A549 (cell line): Measurements from ENCODE around the gene IL1RL2. TPM values are rescaled to one million over a fixed set of nuclear protein-coding genes. Genes with fewer than 3 reads are reported as not detected.

Source experiments
- ATAC-seq, 2 experiments: fragments of 200-7000 bp in 1 of 2; fragments of >200 bp in 1 of 2; cut with Nextera tagmentation in 1 of 2; cut with Tn5 transposase in 1 of 2; 3 replicates each; pipeline versions ENCODE4 v1.8.0 to v1.9.1; 2018 to 2020; ENCODE audit warnings: mild to moderate bottlenecking in 1 of 2, moderate library complexity in 1 of 2
- CTCF ChIA-PET: fragments of 300-600 bp; sonication (Branson Sonifier 250); formaldehyde crosslinking; extraction: SDS; loops from one replicate; lab custom pipeline; 2021; ENCODE audit warnings: antibody characterized with exemption, inconsistent platforms; lab: Yijun Ruan, JAX
- POLR2A ChIA-PET: fragments of 350-600 bp; formaldehyde crosslinking; extraction: SDS; loops from one replicate; lab custom pipeline; 2021; ENCODE audit warnings: antibody characterized with exemption, inconsistent platforms; lab: Yijun Ruan, JAX
- DNase-seq, 2 experiments: peaks; one replicate each; pipeline versions ENCODE4 v3.0.0 to v3.0.0-alpha.2; 2011 to 2016; ENCODE audit warnings: low read depth in 1 of 2, low spot score in 1 of 2
- FAIRE-seq: peaks from 2 replicates; lab custom pipeline; 2011; peaks lifted over from hg19 to GRCh38; lab: Jason Lieb, UNC
- H3K27ac ChIP-seq, 2 experiments: fragments of >200 bp; sonication (Bioruptor Twin); formaldehyde crosslinking; 3 replicates each; pipeline ENCODE4 v1.5.1; 2016 to 2017
- H3K4me1 ChIP-seq: fragments of >200 bp; sonication (Bioruptor Twin); formaldehyde crosslinking; 3 replicates; pipeline ENCODE4 v1.6.1; 2016
- H3K4me2 ChIP-seq: fragments of >200 bp; sonication (Bioruptor Twin); formaldehyde crosslinking; 3 replicates; pipeline ENCODE4 v1.6.1; 2016
- H3K4me3 ChIP-seq: fragments of >200 bp; sonication (Bioruptor Twin); formaldehyde crosslinking; 3 replicates; pipeline ENCODE4 v1.5.1; 2016
- H3K9me3 ChIP-seq: fragments of >200 bp; sonication (Bioruptor Twin); formaldehyde crosslinking; 3 replicates; pipeline ENCODE4 v1.6.1; 2016
- BHLHE40 ChIP-seq: IDR thresholded peaks from 2 replicates; pipeline ENCODE4 v1.6.1; 2012; ENCODE audit warnings: low read depth, low read length, inconsistent platforms
- CBX2 ChIP-seq: fragments of 200-600 bp; sonication (generic); IDR thresholded peaks from 2 replicates; pipeline ENCODE4 v1.6.1; 2016; ENCODE audit warnings: low read depth, mild to moderate bottlenecking, borderline replicate concordance
- EHMT2 ChIP-seq: fragments of 200-600 bp; sonication (generic); IDR thresholded peaks from 2 replicates; pipeline ENCODE4 v1.6.1; 2016; ENCODE audit warnings: antibody characterized with exemption, low read depth, mild to moderate bottlenecking, moderate library complexity
- FOSL2 ChIP-seq, 2 experiments: fragments of 450-650 bp in 1 of 2; fragments of >200 bp in 1 of 2; sonication (Bioruptor Twin) in 1 of 2; formaldehyde crosslinking; IDR thresholded peaks; 2 replicates each; pipeline versions ENCODE4 v1.5.0 to v1.6.1; 2016 to 2020; ENCODE audit warnings: mild to moderate bottlenecking in 1 of 2, moderate library complexity in 1 of 2
- FOXS1 ChIP-seq: fragments of 250-450 bp; sonication (Bioruptor Pico); IDR thresholded peaks from 2 replicates; pipeline ENCODE4 v1.5.0; 2020; ENCODE audit warnings: mild to moderate bottlenecking, moderate library complexity
- GATA3 ChIP-seq: IDR thresholded peaks from 2 replicates; pipeline ENCODE4 v1.6.1; 2012; ENCODE audit warnings: borderline replicate concordance
- HEYL ChIP-seq: fragments of 250-450 bp; sonication (Bioruptor Pico); IDR thresholded peaks from 2 replicates; pipeline ENCODE4 v1.8.0; 2021; ENCODE audit warnings: mild to moderate bottlenecking, moderate library complexity
- HOXB13 ChIP-seq: fragments of 250-450 bp; sonication (Bioruptor Pico); IDR thresholded peaks from 2 replicates; pipeline ENCODE4 v1.5.0; 2020; ENCODE audit warnings: low read depth, mild to moderate bottlenecking, moderate library complexity
- KDM1A ChIP-seq: fragments of 200-600 bp; sonication (generic); IDR thresholded peaks from 2 replicates; pipeline ENCODE4 v1.6.1; 2016; ENCODE audit warnings: low read depth, mild to moderate bottlenecking
- NPAS2 ChIP-seq: fragments of 250-450 bp; sonication (Bioruptor Pico); IDR thresholded peaks from 2 replicates; pipeline ENCODE4 v1.8.0; 2022; ENCODE audit warnings: mild to moderate bottlenecking, moderate library complexity, borderline replicate concordance
- NR3C1 ChIP-seq: fragments of >200 bp; sonication (Bioruptor Twin); formaldehyde crosslinking; IDR thresholded peaks from 3 replicates; pipeline ENCODE4 v1.6.1; 2017
- POLR2A ChIP-seq: IDR thresholded peaks from 2 replicates; pipeline ENCODE4 v1.6.1; 2012; ENCODE audit warnings: mild to moderate bottlenecking, low read length
- POLR2AphosphoS2 ChIP-seq: conservative IDR thresholded peaks from 2 replicates; pipeline ENCODE4 v1.6.1; 2012; ENCODE audit warnings: low read length, improper control_type of control experiment, inconsistent platforms
- RAD21 ChIP-seq, 2 experiments: fragments of >200 bp in 1 of 2; sonication (Bioruptor Twin) in 1 of 2; formaldehyde crosslinking in 1 of 2; IDR thresholded peaks in 1 of 2; conservative IDR thresholded peaks in 1 of 2; 2 replicates in 1 of 2; 3 replicates in 1 of 2; pipeline ENCODE4 v1.6.1; 2012 to 2018; ENCODE audit warnings: inconsistent platforms in 1 of 2
- RARB ChIP-seq: fragments of 250-450 bp; sonication (Bioruptor Pico); IDR thresholded peaks from 2 replicates; pipeline ENCODE4 v1.8.0; 2021; ENCODE audit warnings: mild to moderate bottlenecking, moderate library complexity
- RCOR1 ChIP-seq: fragments of 150-350 bp; IDR thresholded peaks from 2 replicates; pipeline ENCODE4 v1.6.1; 2014; ENCODE audit warnings: antibody characterized with exemption, low read length, low read depth
- RNF2 ChIP-seq: fragments of 200-600 bp; sonication (generic); IDR thresholded peaks from 2 replicates; pipeline ENCODE4 v1.6.1; 2016; ENCODE audit warnings: low read depth, mild to moderate bottlenecking, antibody characterized with exemption, moderate library complexity, borderline replicate concordance
- SMC3 ChIP-seq: fragments of >200 bp; sonication (Bioruptor Twin); formaldehyde crosslinking; IDR thresholded peaks from 3 replicates; pipeline ENCODE4 v1.6.1; 2018; ENCODE audit warnings: inconsistent platforms
- ZFP36 ChIP-seq: fragments of 450-650 bp; IDR thresholded peaks from 2 replicates; pipeline ENCODE4 v1.6.1; 2014; ENCODE audit warnings: borderline replicate concordance; ENCODE audit not compliant: partially characterized antibody
- ZNF302 ChIP-seq: fragments of 250-450 bp; sonication (Bioruptor Pico); IDR thresholded peaks from 2 replicates; pipeline ENCODE4 v1.9.0; 2021; ENCODE audit warnings: inconsistent platforms, mild to moderate bottlenecking, moderate library complexity
- WGBS: methylation state at CpG from one replicate; pipeline ENCODE4 v1.1.6; 2017; ENCODE audit errors: missing lambda C conversion rate; 5-methylcytosine and 5-hydroxymethylcytosine counted together
- polyA plus RNA-seq, 4 experiments: library from polyadenylated mRNA; depleted of rRNA in 3 of 4; stranded (reverse); fragments of >200 nt; fragmentation: RNase III in 1 of 4; extraction: RNeasy Plus Mini Kit Qiagen cat#74134 plus additional on column Dnase treatment in 1 of 4; gene quantifications; 2 replicates in 3 of 4; 3 replicates in 1 of 4; pipeline ENCODE4 v1.2.3, GENCODE V29; 2011 to 2017
- TF ChIP-seq, protein P1 (sequence below): fragments of 450-650 bp; IDR thresholded peaks from 2 replicates; pipeline ENCODE4 v1.6.1; 2014; ENCODE audit warnings: antibody characterized with exemption
- TF ChIP-seq, protein P2 (sequence below): IDR thresholded peaks from 2 replicates; pipeline ENCODE4 v1.6.1; 2012
- TF ChIP-seq, protein P3 (sequence below): fragments of 250-450 bp; sonication (Bioruptor Pico); IDR thresholded peaks from 2 replicates; pipeline ENCODE4 v1.5.0; 2020; ENCODE audit warnings: low read depth, mild to moderate bottlenecking, moderate library complexity
- TF ChIP-seq, protein P4 (sequence below): IDR thresholded peaks from 2 replicates; pipeline ENCODE4 v1.6.1; 2012; ENCODE audit warnings: low read depth, borderline replicate concordance
- TF ChIP-seq, protein P5 (sequence below): fragments of >200 bp; sonication (Bioruptor Twin); formaldehyde crosslinking; IDR thresholded peaks from 3 replicates; pipeline ENCODE4 v1.5.1; 2016
- TF ChIP-seq, protein P6 (sequence below): fragments of 250-450 bp; sonication (Bioruptor Pico); IDR thresholded peaks from 2 replicates; pipeline ENCODE4 v1.5.0; 2021; ENCODE audit warnings: mild to moderate bottlenecking, moderate library complexity, borderline replicate concordance
- TF ChIP-seq, protein P7 (sequence below): fragments of 200-600 bp; sonication (generic); IDR thresholded peaks from 2 replicates; pipeline ENCODE4 v1.6.1; 2016; ENCODE audit warnings: antibody characterized with exemption, mild to moderate bottlenecking, moderate library complexity

The IL1RL2 gene
- polyA plus RNA-seq, 2 of the 4 experiments (the other 2 are of a cell fraction), result 0.05 TPM; not detected in 1

DNA sequence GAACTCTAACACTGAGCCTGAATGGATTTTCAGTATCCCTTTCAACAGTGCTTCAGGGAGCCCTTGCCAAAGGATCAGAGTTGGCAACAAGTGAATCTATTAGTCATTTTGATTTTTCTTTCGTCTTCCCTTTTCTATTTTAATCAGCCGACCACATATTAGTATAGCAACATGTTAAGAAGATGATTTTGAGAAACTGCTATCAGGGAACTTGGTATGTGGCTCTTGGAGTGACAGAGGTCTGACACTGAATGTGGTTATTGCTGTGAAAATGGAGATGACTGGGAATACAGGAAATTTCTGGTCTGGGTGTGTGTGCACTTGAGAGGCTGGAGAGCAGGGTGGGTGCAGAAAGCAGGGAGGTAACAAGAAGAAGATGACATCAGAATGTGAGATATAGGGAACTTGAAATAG is 95.9 kb downstream of the IL1RL2 start:
- no peak for ATAC-seq
- H3K9me3 ChIP-seq, result no peaks in the 10 kb centered on the region
- no peak overlapping the region for H3K4me2 ChIP-seq
- TF ChIP-seq POLR2AphosphoS2 (no peak), NR3C1 (no peak), RNF2 (no peak), HEYL (CRISPR knock-in tag) (no peak), HOXB13 (CRISPR knock-in tag) (no peak), RAD21 (conservative IDR thresholded peaks at IDR 0.05 in 1 of 2, IDR thresholded peaks at IDR 0.05 in 1 of 2) (no peak), BHLHE40 (no peak), ZNF302 (CRISPR knock-in tag) (no peak), SMC3 (no peak), EHMT2 (no peak), CBX2 (no peak)
- TF ChIP-seq, protein P1, sequence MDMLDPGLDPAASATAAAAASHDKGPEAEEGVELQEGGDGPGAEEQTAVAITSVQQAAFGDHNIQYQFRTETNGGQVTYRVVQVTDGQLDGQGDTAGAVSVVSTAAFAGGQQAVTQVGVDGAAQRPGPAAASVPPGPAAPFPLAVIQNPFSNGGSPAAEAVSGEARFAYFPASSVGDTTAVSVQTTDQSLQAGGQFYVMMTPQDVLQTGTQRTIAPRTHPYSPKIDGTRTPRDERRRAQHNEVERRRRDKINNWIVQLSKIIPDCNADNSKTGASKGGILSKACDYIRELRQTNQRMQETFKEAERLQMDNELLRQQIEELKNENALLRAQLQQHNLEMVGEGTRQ, result no peak
- TF ChIP-seq, protein P2, sequence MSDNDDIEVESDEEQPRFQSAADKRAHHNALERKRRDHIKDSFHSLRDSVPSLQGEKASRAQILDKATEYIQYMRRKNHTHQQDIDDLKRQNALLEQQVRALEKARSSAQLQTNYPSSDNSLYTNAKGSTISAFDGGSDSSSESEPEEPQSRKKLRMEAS, result no peak
- TF ChIP-seq, protein P3, sequence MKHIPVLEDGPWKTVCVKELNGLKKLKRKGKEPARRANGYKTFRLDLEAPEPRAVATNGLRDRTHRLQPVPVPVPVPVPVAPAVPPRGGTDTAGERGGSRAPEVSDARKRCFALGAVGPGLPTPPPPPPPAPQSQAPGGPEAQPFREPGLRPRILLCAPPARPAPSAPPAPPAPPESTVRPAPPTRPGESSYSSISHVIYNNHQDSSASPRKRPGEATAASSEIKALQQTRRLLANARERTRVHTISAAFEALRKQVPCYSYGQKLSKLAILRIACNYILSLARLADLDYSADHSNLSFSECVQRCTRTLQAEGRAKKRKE (CRISPR knock-in tag), result no peak
- TF ChIP-seq, protein P4, sequence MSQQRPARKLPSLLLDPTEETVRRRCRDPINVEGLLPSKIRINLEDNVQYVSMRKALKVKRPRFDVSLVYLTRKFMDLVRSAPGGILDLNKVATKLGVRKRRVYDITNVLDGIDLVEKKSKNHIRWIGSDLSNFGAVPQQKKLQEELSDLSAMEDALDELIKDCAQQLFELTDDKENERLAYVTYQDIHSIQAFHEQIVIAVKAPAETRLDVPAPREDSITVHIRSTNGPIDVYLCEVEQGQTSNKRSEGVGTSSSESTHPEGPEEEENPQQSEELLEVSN, result no peak
- H3K4me1 ChIP-seq, result no peaks in the 10 kb centered on the region
- no peak overlapping the region for H3K4me3 ChIP-seq
- WGBS, result 2% methylated on average over 2 of the region's 2 CpGs
- no peak for DNase-seq
- ChIA-PET POLR2A (no interaction called here), CTCF (interaction anchor here (0.6 to 1.5 kb wide), 4 partner anchors 9 to 559 kb away, joined by 3 to 4 read pairs (median 4); no protein-coding TSS in a partner anchor)
- no peak overlapping the region for H3K27ac ChIP-seq
- FAIRE-seq, result no peak

DNA sequence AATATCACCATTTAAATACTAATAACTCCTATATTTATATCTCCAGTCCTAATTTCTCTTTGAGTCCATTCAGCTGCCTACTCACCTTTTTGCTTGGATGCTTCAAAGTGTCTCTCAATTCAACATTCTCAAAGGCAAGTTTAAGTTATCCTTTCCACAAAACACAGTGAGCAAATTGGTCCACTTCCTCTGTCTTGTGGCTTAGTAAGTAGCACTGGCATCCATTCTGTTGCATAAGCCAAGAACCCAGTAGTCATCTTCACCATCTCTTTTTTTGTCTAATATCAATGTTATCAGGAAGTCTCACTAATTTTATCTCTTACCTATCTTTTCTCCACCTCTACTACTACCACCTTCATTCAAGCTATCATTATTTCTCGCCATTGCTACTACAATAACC is 97.2 kb downstream of the IL1RL2 start:
- Histone ChIP-seq H3K4me2 (no peak overlapping the region), H3K4me1 (no peaks in the 10 kb centered on the region), H3K4me3 (no peak overlapping the region), H3K9me3 (no peaks in the 10 kb centered on the region), H3K27ac (no peak overlapping the region)
- ATAC-seq, result no peak
- WGBS, result 23% methylated on average over 1 of the region's 1 CpG
- no peak for FAIRE-seq
- CTCF ChIA-PET, result interaction anchor here (0.7 to 1.5 kb wide), 2 partner anchors 332 to 604 kb away, joined by 3 to 4 read pairs; no protein-coding TSS in a partner anchor
- TF ChIP-seq RCOR1 (no peak), EHMT2 (no peak), FOXS1 (no peak), FOSL2 (IDR thresholded peaks at IDR 0.05) (no peak), FOSL2 (CRISPR knock-in tag; IDR thresholded peaks at IDR 0.05) (no peak), GATA3 (no peak), RARB (CRISPR knock-in tag) (no peak), POLR2A (no peak), CBX2 (no peak), ZNF302 (CRISPR knock-in tag) (no peak), KDM1A (no peak), NPAS2 (CRISPR knock-in tag) (no peak), ZFP36 (no peak)
- TF ChIP-seq, protein P5, sequence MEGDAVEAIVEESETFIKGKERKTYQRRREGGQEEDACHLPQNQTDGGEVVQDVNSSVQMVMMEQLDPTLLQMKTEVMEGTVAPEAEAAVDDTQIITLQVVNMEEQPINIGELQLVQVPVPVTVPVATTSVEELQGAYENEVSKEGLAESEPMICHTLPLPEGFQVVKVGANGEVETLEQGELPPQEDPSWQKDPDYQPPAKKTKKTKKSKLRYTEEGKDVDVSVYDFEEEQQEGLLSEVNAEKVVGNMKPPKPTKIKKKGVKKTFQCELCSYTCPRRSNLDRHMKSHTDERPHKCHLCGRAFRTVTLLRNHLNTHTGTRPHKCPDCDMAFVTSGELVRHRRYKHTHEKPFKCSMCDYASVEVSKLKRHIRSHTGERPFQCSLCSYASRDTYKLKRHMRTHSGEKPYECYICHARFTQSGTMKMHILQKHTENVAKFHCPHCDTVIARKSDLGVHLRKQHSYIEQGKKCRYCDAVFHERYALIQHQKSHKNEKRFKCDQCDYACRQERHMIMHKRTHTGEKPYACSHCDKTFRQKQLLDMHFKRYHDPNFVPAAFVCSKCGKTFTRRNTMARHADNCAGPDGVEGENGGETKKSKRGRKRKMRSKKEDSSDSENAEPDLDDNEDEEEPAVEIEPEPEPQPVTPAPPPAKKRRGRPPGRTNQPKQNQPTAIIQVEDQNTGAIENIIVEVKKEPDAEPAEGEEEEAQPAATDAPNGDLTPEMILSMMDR, result no peak
- TF ChIP-seq, protein P6, sequence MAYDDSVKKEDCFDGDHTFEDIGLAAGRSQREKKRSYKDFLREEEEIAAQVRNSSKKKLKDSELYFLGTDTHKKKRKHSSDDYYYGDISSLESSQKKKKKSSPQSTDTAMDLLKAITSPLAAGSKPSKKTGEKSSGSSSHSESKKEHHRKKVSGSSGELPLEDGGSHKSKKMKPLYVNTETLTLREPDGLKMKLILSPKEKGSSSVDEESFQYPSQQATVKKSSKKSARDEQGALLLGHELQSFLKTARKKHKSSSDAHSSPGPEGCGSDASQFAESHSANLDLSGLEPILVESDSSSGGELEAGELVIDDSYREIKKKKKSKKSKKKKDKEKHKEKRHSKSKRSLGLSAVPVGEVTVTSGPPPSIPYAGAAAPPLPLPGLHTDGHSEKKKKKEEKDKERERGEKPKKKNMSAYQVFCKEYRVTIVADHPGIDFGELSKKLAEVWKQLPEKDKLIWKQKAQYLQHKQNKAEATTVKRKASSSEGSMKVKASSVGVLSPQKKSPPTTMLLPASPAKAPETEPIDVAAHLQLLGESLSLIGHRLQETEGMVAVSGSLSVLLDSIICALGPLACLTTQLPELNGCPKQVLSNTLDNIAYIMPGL (CRISPR knock-in tag), result no peak
- TF ChIP-seq, protein P7, sequence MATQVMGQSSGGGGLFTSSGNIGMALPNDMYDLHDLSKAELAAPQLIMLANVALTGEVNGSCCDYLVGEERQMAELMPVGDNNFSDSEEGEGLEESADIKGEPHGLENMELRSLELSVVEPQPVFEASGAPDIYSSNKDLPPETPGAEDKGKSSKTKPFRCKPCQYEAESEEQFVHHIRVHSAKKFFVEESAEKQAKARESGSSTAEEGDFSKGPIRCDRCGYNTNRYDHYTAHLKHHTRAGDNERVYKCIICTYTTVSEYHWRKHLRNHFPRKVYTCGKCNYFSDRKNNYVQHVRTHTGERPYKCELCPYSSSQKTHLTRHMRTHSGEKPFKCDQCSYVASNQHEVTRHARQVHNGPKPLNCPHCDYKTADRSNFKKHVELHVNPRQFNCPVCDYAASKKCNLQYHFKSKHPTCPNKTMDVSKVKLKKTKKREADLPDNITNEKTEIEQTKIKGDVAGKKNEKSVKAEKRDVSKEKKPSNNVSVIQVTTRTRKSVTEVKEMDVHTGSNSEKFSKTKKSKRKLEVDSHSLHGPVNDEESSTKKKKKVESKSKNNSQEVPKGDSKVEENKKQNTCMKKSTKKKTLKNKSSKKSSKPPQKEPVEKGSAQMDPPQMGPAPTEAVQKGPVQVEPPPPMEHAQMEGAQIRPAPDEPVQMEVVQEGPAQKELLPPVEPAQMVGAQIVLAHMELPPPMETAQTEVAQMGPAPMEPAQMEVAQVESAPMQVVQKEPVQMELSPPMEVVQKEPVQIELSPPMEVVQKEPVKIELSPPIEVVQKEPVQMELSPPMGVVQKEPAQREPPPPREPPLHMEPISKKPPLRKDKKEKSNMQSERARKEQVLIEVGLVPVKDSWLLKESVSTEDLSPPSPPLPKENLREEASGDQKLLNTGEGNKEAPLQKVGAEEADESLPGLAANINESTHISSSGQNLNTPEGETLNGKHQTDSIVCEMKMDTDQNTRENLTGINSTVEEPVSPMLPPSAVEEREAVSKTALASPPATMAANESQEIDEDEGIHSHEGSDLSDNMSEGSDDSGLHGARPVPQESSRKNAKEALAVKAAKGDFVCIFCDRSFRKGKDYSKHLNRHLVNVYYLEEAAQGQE, result no peak
- DNase-seq, result no peak
- POLR2A ChIA-PET, result no interaction called here
